Islet precursor cell (in vitro differentiated cells): ENCODE results near the gene TEX19.

Experiments
- DNase-seq: peaks from one replicate; pipeline ENCODE4 v3.0.0-alpha.2; 2018

Gene TEX19

GRCh38 chr17:82322526-82323453 is 36.3 kb upstream of the TEX19 start:
- no peak for DNase-seq

- DNase-seq, result no peak
Measured at GRCh38 chr17:82323514-82324234, 35.4 kb upstream of the TEX19 start.

- no peak for DNase-seq
Measured at GRCh38 chr17:82324566-82325285, 34.3 kb upstream of the TEX19 start.

GRCh38 chr17:82325286-82326180 is 33.5 kb upstream of the TEX19 start:
- DNase-seq, result no peak

GRCh38 chr17:82327289-82327688 is 31.8 kb upstream of the TEX19 start:
- DNase-seq, result no peak

GRCh38 chr17:82327757-82328140 is 31.3 kb upstream of the TEX19 start:
- no peak for DNase-seq

GRCh38 chr17:82328141-82328993 is 30.7 kb upstream of the TEX19 start:
- no peak for DNase-seq

- DNase-seq, result no peak
Measured at GRCh38 chr17:82328994-82329507, 30.0 kb upstream of the TEX19 start.

GRCh38 chr17:82329683-82330321 is 29.2 kb upstream of the TEX19 start:
- DNase-seq, result no peak

- no peak for DNase-seq
Measured at GRCh38 chr17:82330322-82331239, 28.5 kb upstream of the TEX19 start.

GRCh38 chr17:82331345-82331939 is 27.6 kb upstream of the TEX19 start:
- DNase-seq, result no peak

- DNase-seq, result peak; percentile 81
Measured at GRCh38 chr17:82332669-82333278, 26.3 kb upstream of the TEX19 start.

GRCh38 chr17:82333279-82334171 is 25.5 kb upstream of the TEX19 start, which contains the start of gene SECTM1:
Gene SECTM1, minus strand, starts transcription at chr17:82333766. Its CDS starts 6,526 bp downstream, at chr17:82327240.
- no peak for DNase-seq

- no peak for DNase-seq
Measured at GRCh38 chr17:82334204-82334621, 24.8 kb upstream of the TEX19 start.

GRCh38 chr17:82334622-82335394 is 24.2 kb upstream of the TEX19 start:
- no peak for DNase-seq

GRCh38 chr17:82338858-82339633 is 20.0 kb upstream of the TEX19 start:
- DNase-seq, result peak; percentile 91
